H9 (cell line): ENCODE results near the gene ARHGAP15. TPM values are rescaled to one million over a fixed set of nuclear protein-coding genes. Genes with fewer than 3 reads are reported as not detected.

ENCODE experiments used
- DNase-seq: peaks from one replicate; pipeline ENCODE4 v3.0.0-alpha.2; 2017
- H2AFZ ChIP-seq: one replicate; pipeline ENCODE4 v1.6.1; 2013; ENCODE audit warnings: mild to moderate bottlenecking, low read length, control low read depth, moderate library complexity
- H2AK5ac ChIP-seq: 2 replicates; pipeline ENCODE4 v1.6.1; 2013; ENCODE audit warnings: low read length, control low read depth, mixed read lengths; ENCODE audit not compliant: insufficient read length
- H2BK120ac ChIP-seq: one replicate; pipeline ENCODE4 v1.6.1; 2013; ENCODE audit warnings: low read depth, mild to moderate bottlenecking, low read length, control low read depth, inconsistent platforms; ENCODE audit not compliant: poor library complexity, severe bottlenecking
- H2BK12ac ChIP-seq: 2 replicates; pipeline ENCODE4 v1.6.1; 2013; ENCODE audit warnings: low read length, control low read depth, mixed read lengths, low read depth; ENCODE audit not compliant: insufficient read length
- H2BK15ac ChIP-seq: 2 replicates; pipeline ENCODE4 v1.6.1; 2013; ENCODE audit warnings: low read depth, low read length, control low read depth
- H2BK20ac ChIP-seq: one replicate; pipeline ENCODE4 v1.6.1; 2013; ENCODE audit warnings: low read depth, mild to moderate bottlenecking, low read length, control low read depth, inconsistent platforms; ENCODE audit not compliant: poor library complexity, severe bottlenecking
- H2BK5ac ChIP-seq: 2 replicates; pipeline ENCODE4 v1.6.1; 2013; ENCODE audit warnings: low read length, control low read depth, mixed read lengths; ENCODE audit not compliant: insufficient read length
- H3K14ac ChIP-seq: 2 replicates; pipeline ENCODE4 v1.6.1; 2013; ENCODE audit warnings: low read length, control low read depth; ENCODE audit not compliant: insufficient read depth
- H3K18ac ChIP-seq: 2 replicates; pipeline ENCODE4 v1.6.1; 2013; ENCODE audit warnings: low read depth, mild to moderate bottlenecking, mixed read lengths, low read length, control low read depth; ENCODE audit not compliant: insufficient read length
- H3K23ac ChIP-seq: 2 replicates; pipeline ENCODE4 v1.6.1; 2013; ENCODE audit warnings: low read length, control low read depth, mixed read lengths, low read depth; ENCODE audit not compliant: insufficient read length
- H3K23me2 ChIP-seq: 2 replicates; pipeline ENCODE4 v1.6.1; 2013; ENCODE audit warnings: low read depth, mild to moderate bottlenecking, mixed read lengths, low read length, control low read depth; ENCODE audit not compliant: insufficient read length, poor library complexity, severe bottlenecking
- H3K27ac ChIP-seq: 2 replicates; pipeline ENCODE4 v1.5.1; 2013; ENCODE audit warnings: low read length, control low read depth, mixed read lengths, low read depth; ENCODE audit not compliant: insufficient read length
- H3K27me3 ChIP-seq: 2 replicates; pipeline ENCODE4 v1.6.1; 2013; ENCODE audit warnings: low read length, control low read depth, inconsistent platforms; ENCODE audit not compliant: insufficient read depth
- H3K4ac ChIP-seq: 2 replicates; pipeline ENCODE4 v1.6.1; 2013; ENCODE audit warnings: low read depth, mild to moderate bottlenecking, control low read depth, inconsistent platforms, low read length, moderate library complexity
- H3K4me1 ChIP-seq: 2 replicates; pipeline ENCODE4 v1.6.1; 2013; ENCODE audit warnings: low read length, control low read depth, inconsistent platforms; ENCODE audit not compliant: insufficient read depth
- H3K4me2 ChIP-seq: 2 replicates; pipeline ENCODE4 v1.6.1; 2013; ENCODE audit warnings: low read length, control low read depth, mixed read lengths; ENCODE audit not compliant: insufficient read length, insufficient read depth
- H3K56ac ChIP-seq: 2 replicates; pipeline ENCODE4 v1.6.1; 2013; ENCODE audit warnings: low read depth, mild to moderate bottlenecking, mixed read lengths, low read length, control low read depth; ENCODE audit not compliant: insufficient read length
- H3K79me1 ChIP-seq: 2 replicates; pipeline ENCODE4 v1.6.1; 2013; ENCODE audit warnings: low read depth, mild to moderate bottlenecking, moderate library complexity, low read length, control low read depth, inconsistent platforms; ENCODE audit not compliant: insufficient read depth, poor library complexity, severe bottlenecking
- H3K79me2 ChIP-seq: 2 replicates; pipeline ENCODE4 v1.6.1; 2013; ENCODE audit warnings: low read length, control low read depth, inconsistent platforms; ENCODE audit not compliant: insufficient read depth
- H3K9ac ChIP-seq: 2 replicates; pipeline ENCODE4 v1.6.1; 2013; ENCODE audit warnings: low read length, control low read depth, mixed read lengths; ENCODE audit not compliant: insufficient read length; ENCODE audit errors: extremely low read depth
- H3K9me3 ChIP-seq: one replicate; pipeline ENCODE4 v1.6.1; 2013; ENCODE audit warnings: low read depth, low read length, inconsistent platforms; ENCODE audit not compliant: control insufficient read depth
- H3T11ph ChIP-seq: one replicate; pipeline ENCODE4 v1.6.1; 2013; ENCODE audit warnings: mild to moderate bottlenecking, low read length, control low read depth, inconsistent platforms
- H4K20me1 ChIP-seq: one replicate; pipeline ENCODE4 v1.6.1; 2013; ENCODE audit not compliant: control insufficient read depth, insufficient read length, insufficient read depth
- H4K5ac ChIP-seq: 2 replicates; pipeline ENCODE4 v1.6.1; 2013; ENCODE audit warnings: low read depth, mild to moderate bottlenecking, mixed read lengths, low read length, control low read depth; ENCODE audit not compliant: insufficient read length
- H4K8ac ChIP-seq: replicated peaks from 2 replicates; pipeline ENCODE4 v1.6.1; 2013; ENCODE audit warnings: low read length, control low read depth, mixed read lengths, low read depth; ENCODE audit not compliant: insufficient read length
- H4K91ac ChIP-seq: 2 replicates; pipeline ENCODE4 v1.6.1; 2013; ENCODE audit warnings: low read depth, mild to moderate bottlenecking, moderate library complexity, mixed read lengths, low read length, control low read depth; ENCODE audit not compliant: insufficient read length
- H3K27ac Mint-ChIP-seq, 3 experiments: 2 replicates in 2 of 3; 3 replicates in 1 of 3; pipeline ENCODE4 v1.8.0; 2020 to 2021; ENCODE audit warnings: mixed read lengths in 3 of 3, mild to moderate bottlenecking in 1 of 3, moderate library complexity in 1 of 3
- H3K27me3 Mint-ChIP-seq: 2 replicates; pipeline ENCODE4 v1.8.0; 2021; ENCODE audit warnings: low read depth, mild to moderate bottlenecking, moderate library complexity, mixed read lengths
- H3K36me3 Mint-ChIP-seq, 3 experiments: 2 replicates in 2 of 3; 3 replicates in 1 of 3; pipeline ENCODE4 v1.8.0; 2020 to 2021; ENCODE audit warnings: low read depth in 3 of 3, mixed read lengths in 3 of 3; ENCODE audit not compliant: insufficient read depth in 1 of 3
- H3K4me1 Mint-ChIP-seq, 2 experiments: 2 replicates each; pipeline ENCODE4 v1.8.0; 2020; ENCODE audit warnings: mixed read lengths in 2 of 2
- H3K4me3 Mint-ChIP-seq, 2 experiments: 2 replicates in 1 of 2; 3 replicates in 1 of 2; pipeline ENCODE4 v1.8.0; 2020 to 2021; ENCODE audit warnings: mild to moderate bottlenecking in 2 of 2, mixed read lengths in 2 of 2, moderate library complexity in 1 of 2
- H3K9me3 Mint-ChIP-seq, 2 experiments: 2 replicates in 1 of 2; 3 replicates in 1 of 2; pipeline ENCODE4 v1.8.0; 2020; ENCODE audit warnings: mild to moderate bottlenecking in 2 of 2, mixed read lengths in 2 of 2, moderate library complexity in 1 of 2
- WGBS: extraction: QIAGEN DNeasy Blood & Tissue Kit; methylation state at CpG from one replicate; pipeline ENCODE4 v1.1.7; 2013; ENCODE audit warnings: missing lambda C conversion rate, low lambda C conversion rate, mixed read lengths; ENCODE audit not compliant: insufficient read length; ENCODE audit errors: extremely low coverage; 5-methylcytosine and 5-hydroxymethylcytosine counted together
- total RNA-seq: library from RNA; stranded (reverse); gene quantifications from 2 replicates; pipeline ENCODE4 v1.2.1, GENCODE V29; 2021
- TF ChIP-seq, protein P1 (sequence below): fragments of 200-600 bp; sonication (generic); conservative IDR thresholded peaks from 3 replicates; pipeline ENCODE4 v1.8.0; 2021; ENCODE audit warnings: antibody characterized with exemption, mild to moderate bottlenecking

The ARHGAP15 gene
- total RNA-seq, 1 experiment from 2014 or later, result not detected

DNA sequence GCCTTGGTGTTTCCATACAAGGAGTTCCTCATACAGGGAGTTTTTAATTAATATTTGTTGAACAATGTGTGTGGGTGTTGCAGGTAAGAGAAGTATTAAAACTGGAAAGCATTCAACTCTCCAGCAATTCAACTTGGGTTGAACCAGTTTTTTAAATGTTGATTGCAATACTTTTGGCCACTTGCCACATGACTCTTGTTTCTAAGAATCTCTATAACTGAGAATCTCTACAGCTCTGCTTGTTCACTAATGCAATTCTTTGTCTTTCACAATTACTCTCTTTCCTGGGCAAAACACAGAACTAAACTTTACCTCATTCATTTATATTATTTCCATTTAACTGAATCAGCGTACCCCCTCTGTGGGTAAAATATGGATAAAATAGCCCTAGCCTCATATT, 429.4 kb downstream of the ARHGAP15 start:
- Histone ChIP-seq H3K4ac (no peak overlapping the region), H2BK12ac (no peak overlapping the region), H3K27me3 (no peaks in the 10 kb centered on the region), H3K56ac (no peak overlapping the region), H2AFZ (no peak overlapping the region), H4K5ac (no peak overlapping the region), H3K9me3 (no peaks in the 10 kb centered on the region), H2AK5ac (no peak overlapping the region), H2BK15ac (no peak overlapping the region), H3K18ac (no peak overlapping the region), H3K23ac (no peak overlapping the region), H4K8ac (no peak overlapping the region), H2BK120ac (no peak overlapping the region), H4K91ac (no peak overlapping the region), H2BK20ac (no peak overlapping the region), H3K4me1 (no peaks in the 10 kb centered on the region), H3K79me1 (no peaks in the 10 kb centered on the region), H3K9ac (no peak overlapping the region), H3K27ac (no peak overlapping the region), H3K79me2 (no peaks in the 10 kb centered on the region), H3K14ac (no peak overlapping the region), H4K20me1 (no peaks in the 10 kb centered on the region), H3T11ph (no peak overlapping the region), H3K23me2 (no peaks in the 10 kb centered on the region), H3K4me2 (no peak overlapping the region), H2BK5ac (no peak overlapping the region)
- Mint-ChIP-seq H3K36me3 (peaks cover 0 to 6% (median 0%) of the 10 kb centered on the region in 3 experiments; a peak in 2 of 7 replicates), H3K9me3 (peaks cover 0 to 2% of the 10 kb centered on the region in 2 experiments; a peak in 1 of 5 replicates), H3K4me1 (no peaks in the 10 kb centered on the region), H3K27me3 (no peaks in the 10 kb centered on the region), H3K4me3 (no peak overlapping the region), H3K27ac (no peak overlapping the region)
- DNase-seq, result no peak
- TF ChIP-seq, protein P1, sequence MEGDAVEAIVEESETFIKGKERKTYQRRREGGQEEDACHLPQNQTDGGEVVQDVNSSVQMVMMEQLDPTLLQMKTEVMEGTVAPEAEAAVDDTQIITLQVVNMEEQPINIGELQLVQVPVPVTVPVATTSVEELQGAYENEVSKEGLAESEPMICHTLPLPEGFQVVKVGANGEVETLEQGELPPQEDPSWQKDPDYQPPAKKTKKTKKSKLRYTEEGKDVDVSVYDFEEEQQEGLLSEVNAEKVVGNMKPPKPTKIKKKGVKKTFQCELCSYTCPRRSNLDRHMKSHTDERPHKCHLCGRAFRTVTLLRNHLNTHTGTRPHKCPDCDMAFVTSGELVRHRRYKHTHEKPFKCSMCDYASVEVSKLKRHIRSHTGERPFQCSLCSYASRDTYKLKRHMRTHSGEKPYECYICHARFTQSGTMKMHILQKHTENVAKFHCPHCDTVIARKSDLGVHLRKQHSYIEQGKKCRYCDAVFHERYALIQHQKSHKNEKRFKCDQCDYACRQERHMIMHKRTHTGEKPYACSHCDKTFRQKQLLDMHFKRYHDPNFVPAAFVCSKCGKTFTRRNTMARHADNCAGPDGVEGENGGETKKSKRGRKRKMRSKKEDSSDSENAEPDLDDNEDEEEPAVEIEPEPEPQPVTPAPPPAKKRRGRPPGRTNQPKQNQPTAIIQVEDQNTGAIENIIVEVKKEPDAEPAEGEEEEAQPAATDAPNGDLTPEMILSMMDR, result no peak
- no CpG with 5 or more reads among the region's 1 CpG for WGBS
